ENCODE data around the gene FAM50A. TPM values are rescaled to one million over a fixed set of nuclear protein-coding genes. Genes with fewer than 3 reads are reported as not detected.
"Not testable (repeated sequence)": the region's sequence is repeated elsewhere in the genome, so short reads cannot be mapped to it uniquely, and the experiment has no call there.

FAM50A gene
- total and polyA plus RNA-seq, 3 donors from 2014 or later = 29.6 to 38.5 (median 38.4) TPM

- Histone ChIP-seq H3K27me3 (no peaks in the 10 kb centered on the region), H3K27ac (peak overlapping the region; percentile 74 to 86), H3K36me3 (ENCODE audit: low read depth, missing control alignments) (no peaks in the 10 kb centered on the region), H3K4me3 (peak overlapping the region; percentile 58 to 61), H3K4me1 (peaks cover 7% of the 10 kb centered on the region), H3K9me3 (no peaks in the 10 kb centered on the region)
- DNase-seq = peak; percentile 20
- no peak for TF ChIP-seq CTCF (IDR thresholded peaks at IDR 0.05)
- TF ChIP-seq POLR2A (IDR thresholded peaks at IDR 0.05) = no peak
- intact Hi-C loops (cut with DNase I; ENCODE audit: low total_unique reads) = no loop called here
- WGBS, 2 donors = 0% methylated on average over 18 of the region's 19 CpGs; no CpG with 5 or more reads in 1 of the 2 donors
Measured at GRCh38 chrX:154490021-154490413, 46.1 kb downstream of the FAM50A start.

DNA sequence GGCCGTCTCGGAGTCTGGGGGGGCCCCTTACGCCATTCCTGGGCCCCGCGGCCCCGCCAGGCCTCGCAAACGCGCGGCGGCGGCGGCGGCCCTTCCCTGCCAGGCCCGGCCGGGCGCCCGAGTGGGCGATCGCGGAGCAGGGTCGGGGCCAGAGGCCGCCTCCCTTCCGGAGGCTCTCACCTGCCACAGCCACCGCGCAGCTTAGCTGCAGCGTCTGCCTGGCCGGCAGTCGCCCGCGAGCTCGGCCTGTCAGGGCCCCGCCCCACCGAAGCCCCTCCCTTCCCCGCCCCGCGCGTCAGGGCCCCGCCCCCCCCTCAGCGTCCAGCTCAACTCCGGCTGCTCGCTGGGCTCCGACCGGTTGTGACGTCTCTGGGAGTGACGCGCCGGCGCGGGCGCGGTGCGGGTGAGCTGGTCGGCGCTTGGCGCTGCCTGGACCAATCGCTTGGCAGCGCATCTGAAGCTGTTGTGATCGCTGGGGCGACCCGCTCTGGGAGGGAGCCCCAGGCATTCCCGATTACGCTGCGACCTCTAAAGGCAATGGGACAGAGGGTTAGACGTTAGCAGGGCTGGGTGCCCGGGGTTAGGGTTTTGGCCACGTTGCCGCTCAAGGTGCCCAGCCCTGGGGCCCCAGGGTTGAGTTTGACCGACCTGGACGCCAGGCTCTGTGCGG is 46.6 kb downstream of the FAM50A start, which contains the start of gene SLC10A3:
Gene SLC10A3 (minus strand): TSS at position 216 of the 670 bp plus-strand sequence. CDS start 1,689 bp downstream, outside the sequence.
- WGBS, 2 donors = 0 to 3% methylated on average over 7 to 16 of the region's 71 CpGs

DNA sequence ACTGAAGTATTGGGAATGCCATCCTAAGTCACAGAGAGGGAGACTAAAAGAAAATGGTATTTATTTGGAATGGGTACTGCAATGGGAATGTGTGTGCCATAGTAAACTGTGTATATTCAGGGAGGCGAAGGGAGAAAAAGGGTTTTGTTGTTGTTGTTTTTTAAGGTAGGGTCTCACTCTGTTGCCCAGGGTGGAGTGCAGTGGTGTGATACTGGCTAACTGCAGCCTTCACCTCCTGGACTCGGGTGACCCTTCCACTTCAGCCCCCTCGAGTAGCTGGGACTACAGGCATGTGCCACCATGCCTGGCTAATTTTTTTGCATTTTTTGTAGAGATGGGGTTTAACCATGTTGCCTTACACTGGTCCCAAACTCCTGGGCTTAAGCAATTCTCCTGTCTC is 50.8 kb downstream of the FAM50A start:
- Histone ChIP-seq H3K4me3 (no peak overlapping the region), H3K9me3 (no peaks in the 10 kb centered on the region), H3K27me3 (no peaks in the 10 kb centered on the region), H3K4me1 (peaks cover under 1% of the 10 kb centered on the region), H3K27ac (no peak overlapping the region), H3K36me3 (ENCODE audit: low read depth, missing control alignments) (no peaks in the 10 kb centered on the region)
- intact Hi-C loops (cut with DNase I; ENCODE audit: low total_unique reads) = no loop called here
- no peak for DNase-seq
- TF ChIP-seq CTCF (IDR thresholded peaks at IDR 0.05) (no peak), POLR2A (IDR thresholded peaks at IDR 0.05) (no peak)
- WGBS, 2 donors = 83 to 92% methylated on average over 3 of the region's 3 CpGs

More for the DNA sequence above, 46.6 kb downstream of the FAM50A start, which contains the start of gene SLC10A3:
- H3K27me3 ChIP-seq = no peaks in the 10 kb centered on the region
- H3K36me3 ChIP-seq (ENCODE audit: low read depth, missing control alignments) = no peaks in the 10 kb centered on the region
- H3K27ac ChIP-seq = peak within 1 kb of the TSS; percentile 74 to 86
- TF ChIP-seq CTCF (IDR thresholded peaks at IDR 0.05) = no peak
- TF ChIP-seq POLR2A (IDR thresholded peaks at IDR 0.05) = peak; percentile 46
- peak within 1 kb of the TSS; percentile 58 to 61 for H3K4me3 ChIP-seq
- peaks cover 7% of the 10 kb centered on the region for H3K4me1 ChIP-seq
- no peaks in the 10 kb centered on the region for H3K9me3 ChIP-seq
- peak; percentile 92 for DNase-seq
- intact Hi-C loops (cut with DNase I; ENCODE audit: low total_unique reads) = no loop called here

- DNase-seq = no peak
- no peaks in the 10 kb centered on the region for H3K4me1 ChIP-seq
- no peak overlapping the region for H3K27ac ChIP-seq
- no peak overlapping the region for H3K4me3 ChIP-seq
- WGBS, 2 donors = 71 to 77% methylated on average over 5 to 6 of the region's 6 CpGs
- TF ChIP-seq CTCF (IDR thresholded peaks at IDR 0.05) (no peak), POLR2A (IDR thresholded peaks at IDR 0.05) (no peak)
- H3K36me3 ChIP-seq (ENCODE audit: low read depth, missing control alignments) = no peaks in the 10 kb centered on the region
- no peaks in the 10 kb centered on the region for H3K9me3 ChIP-seq
- intact Hi-C loops (cut with DNase I; ENCODE audit: low total_unique reads) = no loop called here
- H3K27me3 ChIP-seq = no peaks in the 10 kb centered on the region
Measured at GRCh38 chrX:154495472-154495922, 51.6 kb downstream of the FAM50A start.

DNA sequence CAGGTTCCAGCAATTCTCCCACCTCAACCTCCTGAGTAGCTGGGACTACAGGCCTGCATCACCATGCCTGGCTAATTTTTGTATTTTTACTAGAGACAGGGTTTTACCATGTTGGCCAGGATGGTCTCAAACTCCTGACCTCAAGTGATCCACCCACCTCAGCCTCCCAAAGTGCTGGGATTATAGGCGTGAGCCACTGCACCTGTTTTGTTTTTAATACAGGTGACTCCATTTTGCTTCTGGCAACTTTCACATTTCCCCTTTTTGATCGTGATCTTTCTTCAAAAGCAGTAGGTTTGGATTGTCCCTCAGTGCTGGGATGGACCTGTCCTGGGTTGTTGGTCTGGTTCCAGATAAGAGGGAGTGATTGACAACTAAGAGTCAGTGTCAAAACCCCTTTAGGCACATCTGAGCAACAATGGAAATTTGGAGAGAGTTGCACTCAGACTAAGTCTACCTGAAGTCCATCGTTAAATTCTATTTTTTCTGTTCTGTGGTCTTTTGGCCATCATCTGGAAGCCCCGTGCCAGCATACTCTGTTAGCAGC is 52.7 kb downstream of the FAM50A start:
- WGBS, 2 donors = 72 to 74% methylated on average over 4 of the region's 4 CpGs
- H3K4me1 ChIP-seq; intact Hi-C loops (cut with DNase I; ENCODE audit: low total_unique reads): not testable (repeated sequence)

More for the DNA sequence above, 52.7 kb downstream of the FAM50A start:
- H3K27me3 ChIP-seq; H3K9me3 ChIP-seq; DNase-seq; H3K4me3 ChIP-seq; H3K36me3 ChIP-seq (ENCODE audit: low read depth, missing control alignments); H3K27ac ChIP-seq: not testable (repeated sequence)

Small RNA genes within 50 kb of the gene (microRNA-seq; reads per million reads assigned to microRNA genes)
- 4.2 to 6.2 reads per million in 2 donors for gene MIR6858 (ENCODE audit: borderline number of aligned reads in 2 of 2, borderline replicate concordance in 1 of 2)

Small RNA genes within 50 kb of the gene (small RNA-seq; reads per million reads assigned to genes)
- gene MIR6858 = 0 to 0.19 reads per million in 2 donors
- gene RN7SL697P = 0 reads per million in 2 donors
- 0 reads per million in 2 donors for gene SNORA70

Other genes starting within 250 kb of the FAM50A start
- gene OPN1MW2, start 224.4 kb upstream of the FAM50A start, total RNA-seq = not detected
- gene OPN1MW2, start 224.4 kb upstream of the FAM50A start, polyA plus RNA-seq (ENCODE audit: insufficient read depth, low read depth, low replicate concordance) = not detected
- gene OPN1MW3, start 186.6 kb upstream of the FAM50A start, total RNA-seq = not detected
- gene OPN1MW3, start 186.6 kb upstream of the FAM50A start, polyA plus RNA-seq (ENCODE audit: insufficient read depth, low read depth, low replicate concordance) = not detected
- gene TEX28, start 149.0 kb upstream of the FAM50A start, total RNA-seq = 1 to 10 TPM; 4.2 to 6.4 TPM
- 9.0 TPM for gene TEX28, start 149.0 kb upstream of the FAM50A start, polyA plus RNA-seq (ENCODE audit: insufficient read depth, low read depth, low replicate concordance)
- 100 to 1,000 TPM; 224 to 268 TPM for gene TKTL1, start 148.3 kb upstream of the FAM50A start, total RNA-seq
- gene TKTL1, start 148.3 kb upstream of the FAM50A start, polyA plus RNA-seq (ENCODE audit: insufficient read depth, low read depth, low replicate concordance) = 233 TPM
- 100 to 1,000 TPM; 400 to 532 TPM for gene FLNA, start 69.5 kb upstream of the FAM50A start, total RNA-seq
- gene FLNA, start 69.5 kb upstream of the FAM50A start, polyA plus RNA-seq (ENCODE audit: insufficient read depth, low read depth, low replicate concordance) = 474 TPM
- 10 to 100 TPM; 65.6 to 69.6 TPM for gene EMD, start 64.8 kb upstream of the FAM50A start, total RNA-seq
- 74.2 TPM for gene EMD, start 64.8 kb upstream of the FAM50A start, polyA plus RNA-seq (ENCODE audit: insufficient read depth, low read depth, low replicate concordance)
- gene RPL10, start 45.8 kb upstream of the FAM50A start, total RNA-seq = 1,000 to 10,000 TPM in 1 of 2 donors, 100 to 1,000 TPM in 1; 925 to 1,913 TPM
- 1,423 TPM for gene RPL10, start 45.8 kb upstream of the FAM50A start, polyA plus RNA-seq (ENCODE audit: insufficient read depth, low read depth, low replicate concordance)
- gene DNASE1L1, start 34.9 kb upstream of the FAM50A start, total RNA-seq = 10 to 100 TPM; 36.5 to 42.2 TPM
- gene DNASE1L1, start 34.9 kb upstream of the FAM50A start, polyA plus RNA-seq (ENCODE audit: insufficient read depth, low read depth, low replicate concordance) = 18.5 TPM
- 10 to 100 TPM; 32.1 to 48.7 TPM for gene TAFAZZIN, start 32.6 kb upstream of the FAM50A start, total RNA-seq
- 11.8 TPM for gene TAFAZZIN, start 32.6 kb upstream of the FAM50A start, polyA plus RNA-seq (ENCODE audit: insufficient read depth, low read depth, low replicate concordance)
- gene ATP6AP1, start 15.5 kb upstream of the FAM50A start, total RNA-seq = 100 to 1,000 TPM in 1 of 2 donors, 10 to 100 TPM in 1; 95.1 to 158 TPM
- gene ATP6AP1, start 15.5 kb upstream of the FAM50A start, polyA plus RNA-seq (ENCODE audit: insufficient read depth, low read depth, low replicate concordance) = 119 TPM
- 100 to 1,000 TPM; 158 to 162 TPM for gene GDI1, start 7.0 kb upstream of the FAM50A start, total RNA-seq
- 118 TPM for gene GDI1, start 7.0 kb upstream of the FAM50A start, polyA plus RNA-seq (ENCODE audit: insufficient read depth, low read depth, low replicate concordance)
- 10 to 100 TPM; 37.3 to 63.5 TPM for gene PLXNA3, start 14.1 kb downstream of the FAM50A start, total RNA-seq
- 24.7 TPM for gene PLXNA3, start 14.1 kb downstream of the FAM50A start, polyA plus RNA-seq (ENCODE audit: insufficient read depth, low read depth, low replicate concordance)
- gene LAGE3, start 35.1 kb downstream of the FAM50A start, total RNA-seq = 10 to 100 TPM; 29.1 to 30.9 TPM
- 12.4 TPM for gene LAGE3, start 35.1 kb downstream of the FAM50A start, polyA plus RNA-seq (ENCODE audit: insufficient read depth, low read depth, low replicate concordance)
- gene UBL4A, start 42.5 kb downstream of the FAM50A start, total RNA-seq = 10 to 100 TPM; 16.8 to 18.9 TPM
- gene UBL4A, start 42.5 kb downstream of the FAM50A start, polyA plus RNA-seq (ENCODE audit: insufficient read depth, low read depth, low replicate concordance) = 13.3 TPM
- 10 to 100 TPM; 25.0 to 26.5 TPM for gene SLC10A3, start 46.5 kb downstream of the FAM50A start, total RNA-seq
- gene SLC10A3, start 46.5 kb downstream of the FAM50A start, polyA plus RNA-seq (ENCODE audit: insufficient read depth, low read depth, low replicate concordance) = 22.4 TPM
- gene FAM3A, start 72.1 kb downstream of the FAM50A start, total RNA-seq = 10 to 100 TPM; 24.7 to 41.1 TPM
- gene FAM3A, start 72.1 kb downstream of the FAM50A start, polyA plus RNA-seq (ENCODE audit: insufficient read depth, low read depth, low replicate concordance) = 24.0 TPM
- gene G6PD, start 102.7 kb downstream of the FAM50A start, total RNA-seq = 100 to 1,000 TPM; 263 to 419 TPM
- 206 TPM for gene G6PD, start 102.7 kb downstream of the FAM50A start, polyA plus RNA-seq (ENCODE audit: insufficient read depth, low read depth, low replicate concordance)
- gene IKBKG, start 103.5 kb downstream of the FAM50A start, total RNA-seq = 10 to 100 TPM; 28.1 to 38.7 TPM
- gene IKBKG, start 103.5 kb downstream of the FAM50A start, polyA plus RNA-seq (ENCODE audit: insufficient read depth, low read depth, low replicate concordance) = 27.9 TPM
- gene CTAG1A, start 141.0 kb downstream of the FAM50A start, total RNA-seq = 10 to 100 TPM; 14.7 to 18.1 TPM
- 7.1 TPM for gene CTAG1A, start 141.0 kb downstream of the FAM50A start, polyA plus RNA-seq (ENCODE audit: insufficient read depth, low read depth, low replicate concordance)
- 10 to 100 TPM; 18.0 to 20.3 TPM for gene CTAG1B, start 175.1 kb downstream of the FAM50A start, total RNA-seq
- gene CTAG1B, start 175.1 kb downstream of the FAM50A start, polyA plus RNA-seq (ENCODE audit: insufficient read depth, low read depth, low replicate concordance) = 7.1 TPM
- 10 to 100 TPM; 17.3 to 27.6 TPM for gene CTAG2, start 209.4 kb downstream of the FAM50A start, total RNA-seq
- gene CTAG2, start 209.4 kb downstream of the FAM50A start, polyA plus RNA-seq (ENCODE audit: insufficient read depth, low read depth, low replicate concordance) = 8.4 TPM